HG02588 (cell line): ENCODE results near the gene FAHD2A.
"Not testable (repeated sequence)": the region's sequence is repeated elsewhere in the genome, so short reads cannot be mapped to it uniquely, and the experiment has no call there.

Experiments
- ATAC-seq: cut with Tn5 transposase; IDR thresholded peaks from one replicate; pipeline ENCODE4 v1.9.1; 2021; ENCODE audit warnings: mild to moderate bottlenecking, moderate library complexity; ENCODE audit not compliant: unreplicated experiment

FAHD2A gene

GRCh38 chr2:95375532-95376150, 26.9 kb upstream of the FAHD2A start:
- no peak for ATAC-seq

- ATAC-seq = no peak
These were observed 25.9 kb upstream of the FAHD2A start for GRCh38 chr2:95376311-95377215.

- ATAC-seq = no peak
These were observed 25.0 kb upstream of the FAHD2A start for GRCh38 chr2:95377216-95378123.

GRCh38 chr2:95378281-95378680, 24.2 kb upstream of the FAHD2A start:
- ATAC-seq = not testable (repeated sequence)

- ATAC-seq = no peak
These were observed 23.1 kb upstream of the FAHD2A start for GRCh38 chr2:95379371-95379831.

- no peak for ATAC-seq
These were observed 22.2 kb upstream of the FAHD2A start for GRCh38 chr2:95380280-95380679.

GRCh38 chr2:95380731-95381130, 21.8 kb upstream of the FAHD2A start:
- no peak for ATAC-seq

GRCh38 chr2:95381212-95382191, 21.0 kb upstream of the FAHD2A start:
- no peak for ATAC-seq

GRCh38 chr2:95382192-95382591, 20.3 kb upstream of the FAHD2A start:
- ATAC-seq = no peak

- ATAC-seq = no peak
These were observed 19.5 kb upstream of the FAHD2A start for GRCh38 chr2:95382686-95383634.

- ATAC-seq = no peak
These were observed 18.9 kb upstream of the FAHD2A start for GRCh38 chr2:95383635-95384027.

GRCh38 chr2:95384854-95385569, 17.5 kb upstream of the FAHD2A start:
- no peak for ATAC-seq

- no peak for ATAC-seq
These were observed 16.9 kb upstream of the FAHD2A start for GRCh38 chr2:95385570-95385984.

GRCh38 chr2:95386031-95386430, 16.5 kb upstream of the FAHD2A start:
- no peak for ATAC-seq

GRCh38 chr2:95387358-95387757, 15.2 kb upstream of the FAHD2A start:
- ATAC-seq = no peak

GRCh38 chr2:95388091-95388692, 14.3 kb upstream of the FAHD2A start:
- no peak for ATAC-seq

GRCh38 chr2:95388856-95389244, 13.7 kb upstream of the FAHD2A start:
- no peak for ATAC-seq
